Stimulated activated CD8-positive, alpha-beta memory T cell treated with anti-CD3 and anti-CD28 coated beads, Interleukin-7, amount 100 ng/mL, for 24 hours (primary cell): ENCODE data around the gene YIPF5.

Experiments
- DNase-seq: peaks from one replicate; pipeline ENCODE4 v3.0.0-alpha.2; 2020; ENCODE audit warnings: low read depth

Gene YIPF5

GRCh38 chr5:144125163-144125726 lies 45.2 kb downstream of the YIPF5 start:
- DNase-seq = no peak

GRCh38 chr5:144122641-144123040 lies 47.8 kb downstream of the YIPF5 start:
- no peak for DNase-seq

- DNase-seq = no peak
Observed at GRCh38 chr5:144122081-144122480, 48.4 kb downstream of the YIPF5 start.

GRCh38 chr5:144121577-144121976 lies 48.9 kb downstream of the YIPF5 start:
- DNase-seq = no peak

DNA sequence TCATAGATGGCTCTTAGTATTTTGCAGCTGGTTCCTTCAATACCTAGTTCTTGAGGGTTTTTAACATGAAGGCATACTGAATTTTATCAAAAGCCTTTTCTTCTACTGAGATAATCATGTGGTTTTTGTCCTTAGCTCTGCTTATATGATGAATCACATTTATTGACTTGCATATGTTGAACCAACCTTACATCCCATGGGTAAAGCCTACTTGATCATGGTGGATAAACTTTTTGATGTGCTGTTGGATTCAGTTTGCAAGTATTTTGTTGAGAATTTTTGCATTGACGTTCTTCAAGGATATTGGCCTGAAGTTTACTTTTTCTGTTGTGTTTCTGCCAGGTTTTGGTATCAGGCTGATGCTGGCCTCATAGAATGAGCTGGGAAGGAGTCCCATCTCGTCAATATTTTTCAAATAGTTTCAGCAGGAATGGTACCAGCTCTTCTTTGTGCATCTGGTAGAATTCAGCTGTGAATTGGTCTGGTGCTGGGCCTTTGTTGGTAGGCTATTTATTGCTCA lies 49.7 kb downstream of the YIPF5 start:
- DNase-seq = no peak

DNA sequence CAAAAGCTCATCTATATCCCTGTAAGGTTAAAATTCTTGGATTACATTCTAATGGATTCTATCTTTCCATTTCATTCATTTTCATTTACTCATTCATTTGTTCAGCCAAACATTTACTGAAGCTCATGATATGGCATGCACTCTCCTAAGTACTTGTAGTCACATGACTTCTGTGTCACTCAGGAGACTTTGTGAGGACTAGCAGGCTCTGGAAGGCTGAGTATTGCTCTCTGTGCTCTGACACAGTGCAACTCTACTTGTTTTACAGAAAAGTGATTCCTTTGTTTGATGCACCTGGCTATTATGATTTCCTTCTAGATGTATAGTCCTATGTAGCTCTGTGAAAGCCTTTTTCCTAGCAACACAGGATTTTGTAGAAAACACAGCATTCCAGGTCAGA lies 53.0 kb downstream of the YIPF5 start:
- no peak for DNase-seq

DNA sequence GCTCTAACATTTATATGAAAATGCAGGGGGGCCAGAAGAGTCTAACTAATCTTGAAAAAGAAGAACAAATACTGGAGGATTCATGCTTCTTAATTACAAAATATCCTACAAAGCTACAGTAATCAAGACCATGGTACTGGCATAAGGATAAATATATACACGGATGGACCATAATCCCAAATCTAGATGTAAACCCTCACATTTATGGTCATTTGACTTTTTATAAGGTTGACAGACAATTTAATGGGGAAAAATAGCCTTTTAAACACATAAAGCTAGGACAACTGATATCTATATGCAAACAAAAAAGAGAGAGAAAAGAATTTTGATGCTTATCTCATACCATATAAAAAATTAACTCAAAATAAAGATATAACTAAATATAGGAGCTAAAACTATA lies 55.9 kb downstream of the YIPF5 start:
- DNase-seq = no peak
